ENCODE measurements around the gene CTSC. TPM values are rescaled to one million over a fixed set of nuclear protein-coding genes. Genes with fewer than 3 reads are reported as not detected.

The CTSC gene
- total and polyA plus RNA-seq, 9 of the 15 experiments (the other 6 are each of a cell fraction or from before 2014, with no cell fraction given), result 113 to 403 (median 187) TPM

- FAIRE-seq, result no peak
- intact Hi-C loops (cut with micrococcal nuclease), result loop anchor here (5.0 kb wide), 2 partner anchors 45 to 100 kb away; no protein-coding TSS in a partner anchor
- DNase-seq (ENCODE audit: extremely low read depth in 1 of 4, low spot score in 3 of 4), result no peak
- BruUV-seq (replicated peaks), result no TSS peak
- no peak overlapping the region for H3K4me3 ChIP-seq
- no peaks in the 10 kb centered on the region; the same call in 2 of the 3 replicates for H3K36me3 ChIP-seq (ENCODE audit: control insufficient read depth, insufficient read depth, low read length)
- H2AFZ ChIP-seq (ENCODE audit: low read depth, low read length), result no peak overlapping the region
- H3K9ac ChIP-seq (ENCODE audit: insufficient read depth in 1 of 2, low read depth in 2 of 2, low read length in 2 of 2), result no peak overlapping the region
- ChIA-PET POLR2A (interaction anchor here (0.8 to 2.0 kb wide), 4 partner anchors 9 to 51 kb away, joined by 3 to 6 read pairs (median 3); no protein-coding TSS in a partner anchor), CTCF (ENCODE audit: low intra/inter-chr PET ratio) (no interaction called here)
- no peaks in the 10 kb centered on the region; a peak in 1 of 5 replicates for H3K4me1 ChIP-seq (replicated peaks in 1 of 2; ENCODE audit: control insufficient read depth in 2 of 2, insufficient read depth in 2 of 2, low read length in 2 of 2)
- H3K9me3 ChIP-seq (replicated peaks; ENCODE audit: control insufficient read depth, insufficient read depth, low read depth, low read length), result no peaks in the 10 kb centered on the region
- ATAC-seq, result no peak
- no peaks in the 10 kb centered on the region for H3K9me1 ChIP-seq (ENCODE audit: control insufficient read depth, insufficient read depth, low read length)
- in situ Hi-C loops (cut with MboI), result no loop called here
- no peak overlapping the region for H3K4me2 ChIP-seq (ENCODE audit: insufficient read depth, low read length)
- H3K27me3 ChIP-seq (ENCODE audit: control insufficient read depth in 2 of 2, insufficient read depth in 2 of 2, low read length in 2 of 2), result no peaks in the 10 kb centered on the region
- no peak overlapping the region for H3K27ac ChIP-seq (ENCODE audit: extremely low read depth, low read depth, low read length)
- no peaks in the 10 kb centered on the region for H4K20me1 ChIP-seq (replicated peaks; ENCODE audit: control insufficient read depth, insufficient read depth, low read length)
- TF ChIP-seq ZNF699 (CRISPR knock-in tag; IDR thresholded peaks at IDR 0.05; ENCODE audit: insufficient replicate concordance) (no peak), POLR2G (IDR thresholded peaks at IDR 0.05; ENCODE audit: low read depth, low read length) (no peak), PRDM10 (IDR thresholded peaks at IDR 0.05; ENCODE audit: partially characterized antibody) (no peak), SMAD2 (IDR thresholded peaks at IDR 0.05; ENCODE audit: low read depth, low read length) (no peak), ARID2 (IDR thresholded peaks at IDR 0.05) (no peak)
- TF ChIP-seq, protein P1, sequence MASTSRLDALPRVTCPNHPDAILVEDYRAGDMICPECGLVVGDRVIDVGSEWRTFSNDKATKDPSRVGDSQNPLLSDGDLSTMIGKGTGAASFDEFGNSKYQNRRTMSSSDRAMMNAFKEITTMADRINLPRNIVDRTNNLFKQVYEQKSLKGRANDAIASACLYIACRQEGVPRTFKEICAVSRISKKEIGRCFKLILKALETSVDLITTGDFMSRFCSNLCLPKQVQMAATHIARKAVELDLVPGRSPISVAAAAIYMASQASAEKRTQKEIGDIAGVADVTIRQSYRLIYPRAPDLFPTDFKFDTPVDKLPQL (IDR thresholded peaks at IDR 0.05; ENCODE audit: extremely low read depth, insufficient read length), result no peak
- H3K79me2 ChIP-seq (ENCODE audit: control insufficient read depth, insufficient read depth, low read length), result no peaks in the 10 kb centered on the region
Observed at GRCh38 chr11:88377646-88378045, 40.1 kb upstream of the CTSC start.

Measured in K562 (cell line).